ENCODE measurements around the gene MUC5AC. TPM values are rescaled to one million over a fixed set of nuclear protein-coding genes. Genes with fewer than 3 reads are reported as not detected.

Gene MUC5AC
- not detected in 2 replicates for total RNA-seq

DNA sequence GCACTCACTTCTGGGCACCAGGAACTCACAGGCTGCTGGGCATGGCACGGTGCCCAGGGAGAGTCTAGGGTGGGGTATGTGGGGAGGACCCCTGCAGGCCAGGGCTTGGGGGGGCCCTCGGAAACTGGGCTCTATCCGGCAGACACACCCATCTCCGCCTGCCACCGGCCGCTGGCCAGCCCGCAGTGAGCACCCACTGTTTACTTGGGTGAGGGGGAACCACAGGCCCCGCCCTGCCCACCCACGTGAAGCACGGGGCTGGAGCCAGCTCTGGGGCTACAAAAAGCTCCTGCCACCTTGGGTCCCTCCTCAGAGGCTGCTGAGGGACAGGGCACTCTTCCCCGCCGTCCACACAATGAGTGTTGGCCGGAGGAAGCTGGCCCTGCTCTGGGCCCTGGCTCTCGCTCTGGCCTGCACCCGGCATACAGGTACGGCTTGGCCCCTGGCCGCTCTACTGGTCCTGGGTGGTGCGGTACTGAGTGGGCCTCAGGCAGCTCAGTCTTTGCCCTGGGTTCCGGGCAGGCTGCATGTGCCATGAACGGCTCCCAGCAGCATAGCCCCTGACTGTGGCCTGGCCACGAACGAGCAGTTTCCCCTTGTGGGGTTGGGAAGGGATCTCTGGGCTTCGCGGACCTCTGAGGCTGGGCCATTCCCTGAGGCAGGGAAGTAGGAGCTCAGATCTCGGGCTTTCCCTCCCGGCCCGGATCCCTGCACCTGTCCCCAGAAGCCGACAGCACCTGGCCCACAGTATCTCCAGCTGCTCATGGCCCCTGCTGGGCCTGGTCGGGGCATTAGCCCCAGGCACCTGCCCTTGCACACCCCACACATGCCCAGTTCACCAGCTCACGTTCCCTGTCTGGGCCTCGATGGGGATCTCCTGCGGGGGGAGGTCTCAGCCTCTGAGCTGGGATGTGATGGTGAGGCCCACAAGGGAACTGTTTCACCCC lies at the start of gene MUC5AC:
Gene MUC5AC, plus strand, starts transcription at position 309 of the 947 bp plus-strand sequence. Its CDS starts 47 bp downstream, at position 356.

DNA sequence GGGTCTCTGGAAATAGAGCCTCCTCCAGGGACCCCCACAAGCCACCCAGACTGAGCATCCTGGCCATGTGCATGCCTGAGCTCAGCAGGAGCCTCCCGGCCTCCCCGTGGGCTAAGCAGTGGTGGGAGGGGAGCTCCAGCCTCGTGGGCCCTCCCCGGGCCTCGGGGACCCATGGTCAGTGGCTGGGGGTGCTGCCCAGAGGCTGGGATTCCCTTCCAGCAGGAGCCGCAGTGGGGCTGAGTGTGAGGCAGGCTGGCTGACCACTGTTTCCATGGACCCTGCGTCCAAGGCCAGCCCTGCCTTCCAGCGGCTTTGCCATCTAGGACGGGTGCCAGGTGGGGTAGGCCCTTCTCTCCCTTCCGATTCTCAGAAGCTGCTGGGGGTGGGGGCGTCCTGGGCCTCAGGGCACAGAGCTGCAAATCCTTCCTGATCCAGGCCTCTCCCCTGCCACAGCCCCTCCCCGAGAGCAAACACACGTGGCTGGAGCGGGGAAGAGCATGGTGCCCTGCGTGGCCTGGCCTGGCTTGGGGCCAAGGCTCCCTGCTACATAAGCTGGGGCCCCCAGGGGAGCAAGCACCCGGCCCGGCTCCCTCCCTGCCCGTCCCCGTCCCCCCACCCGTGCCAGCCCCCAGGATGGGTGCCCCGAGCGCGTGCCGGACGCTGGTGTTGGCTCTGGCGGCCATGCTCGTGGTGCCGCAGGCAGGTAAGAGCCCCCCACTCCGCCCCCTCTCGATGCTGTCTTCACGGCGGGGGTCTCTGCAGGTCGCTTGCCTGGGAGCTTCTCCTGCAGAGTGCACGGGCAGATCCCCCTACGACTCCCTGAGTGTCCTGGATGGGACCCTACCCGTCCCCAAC lies 65.0 kb downstream of the MUC5AC start, which contains the start of gene MUC5B:
Gene MUC5B, plus strand, starts transcription at position 576 of the 855 bp plus-strand sequence. Its CDS starts 58 bp downstream, at position 634.

Other genes starting within 250 kb of the MUC5AC start
- gene CHID1, start 247.1 kb upstream of the MUC5AC start, total RNA-seq = 70.1 and 73.7 TPM in 2 replicates
- gene AP2A2, start 232.1 kb upstream of the MUC5AC start, total RNA-seq = 42.9 and 43.7 TPM in 2 replicates
- not detected in 2 replicates for gene MUC6, start 121.2 kb upstream of the MUC5AC start, total RNA-seq
- gene MUC2, start 83.1 kb upstream of the MUC5AC start, total RNA-seq = not detected in 2 replicates
- not detected in 2 replicates for gene MUC5B, start 65.1 kb downstream of the MUC5AC start, total RNA-seq
- 22.0 and 27.8 TPM in 2 replicates for gene TOLLIP, start 151.7 kb downstream of the MUC5AC start, total RNA-seq
- gene BRSK2, start 232.0 kb downstream of the MUC5AC start, total RNA-seq = 0.15 TPM in 1 of 2 replicates, not detected in the other

All from bronchus fibroblast of lung (primary cell).